Right lobe of liver (tissue), 6 donors: ENCODE measurements around the gene UHMK1. TPM values are rescaled to one million over a fixed set of nuclear protein-coding genes. Genes with fewer than 3 reads are reported as not detected.

Source experiments
- ATAC-seq, 4 donors: fragments of 200-7000 bp; cut with Tn5 transposase; one replicate each; pipeline ENCODE4 v1.9.1; 2020; ENCODE audit warnings: mild to moderate bottlenecking in 4 of 4, moderate library complexity in 4 of 4
- DNase-seq, 3 donors: peaks; one replicate each; pipeline ENCODE4 v3.0.0-alpha.2; 2020
- H3K27ac ChIP-seq, 3 donors: fragments of 200-600 bp; one replicate each; pipeline ENCODE4 v1.8.0; 2022
- H3K27me3 ChIP-seq, 2 donors: fragments of 200-600 bp; one replicate each; pipeline ENCODE4 v1.8.0; 2022
- H3K36me3 ChIP-seq, 4 donors: fragments of 200-600 bp; sonication (generic) in 1 of 4; one replicate each; pipeline versions ENCODE4 v1.5.1 to v1.8.0; 2017 to 2022; ENCODE audit warnings: control low read depth in 1 of 4
- H3K4me1 ChIP-seq, 4 donors: fragments of 200-600 bp; sonication (generic) in 1 of 4; one replicate each; pipeline versions ENCODE4 v1.5.1 to v1.8.0; 2017 to 2022; ENCODE audit warnings: control low read depth in 1 of 4
- H3K4me3 ChIP-seq, 3 donors: fragments of 200-600 bp; one replicate each; pipeline ENCODE4 v1.8.0; 2022
- H3K9me3 ChIP-seq, 4 donors: fragments of 200-600 bp; sonication (generic) in 1 of 4; one replicate each; pipeline versions ENCODE4 v1.5.1 to v1.8.0; 2017 to 2022; ENCODE audit warnings: control low read depth in 1 of 4
- POLR2A ChIP-seq: fragments of 450-650 bp; IDR thresholded peaks from one replicate; pipeline ENCODE4 v1.6.1; 2017; ENCODE audit warnings: antibody characterized with exemption, mild to moderate bottlenecking
- WGBS: methylation state at CpG from one replicate; pipeline ENCODE4 v1.1.6; 2018; ENCODE audit warnings: low coverage, low lambda C conversion rate; ENCODE audit not compliant: insufficient coverage; ENCODE audit errors: missing lambda C conversion rate; 5-methylcytosine and 5-hydroxymethylcytosine counted together
- intact Hi-C, 2 donors: fragments of 100-400 bp; cut with DNase I; formaldehyde crosslinking; loops; one replicate each; pipeline versions ENCODE4 v1.11.2 to v1.14.1; 2022
- small RNA-seq, 2 experiments: library from RNA; depleted of rRNA; stranded (forward); fragments of <200 nt; gene quantifications; one replicate each; pipeline ENCODE3, GENCODE V24; 2016
- total RNA-seq, 6 experiments: library from RNA; depleted of rRNA in 2 of 6; stranded (reverse); fragments of >200 nt in 2 of 6; fragmentation: NEBNext Ultra II Directional in 3 of 6; extraction: Animal tissue kit (Norgen Biotek cat#: 25700) in 3 of 6; gene quantifications; one replicate each; pipeline versions ENCODE4 v1.1.0 to v1.2.4, GENCODE V29; 2016 to 2023
- TF ChIP-seq, protein P1 (sequence below), 4 donors: fragments of 200-600 bp in 3 of 4; fragments of 450-650 bp in 1 of 4; IDR thresholded peaks; one replicate each; pipeline versions ENCODE4 v1.5.1 to v1.8.0; 2016 to 2022; ENCODE audit warnings: antibody characterized with exemption in 4 of 4, mild to moderate bottlenecking in 2 of 4
- donor health status: DM: no; HTN: yes; CAD: no.
- donor health status: DM: no; HTN: no; CAD: no.
- donor health status: DM: no; HTN: no; CAD: no.
- donor health status: DM: no; HTN: yes; CAD: no.
- donor health status: DM: no; HTN: yes; CAD: no.

The UHMK1 gene
- total RNA-seq, 6 experiments from 2014 or later: 28.8 to 51.6 (median 38.4) TPM

DNA sequence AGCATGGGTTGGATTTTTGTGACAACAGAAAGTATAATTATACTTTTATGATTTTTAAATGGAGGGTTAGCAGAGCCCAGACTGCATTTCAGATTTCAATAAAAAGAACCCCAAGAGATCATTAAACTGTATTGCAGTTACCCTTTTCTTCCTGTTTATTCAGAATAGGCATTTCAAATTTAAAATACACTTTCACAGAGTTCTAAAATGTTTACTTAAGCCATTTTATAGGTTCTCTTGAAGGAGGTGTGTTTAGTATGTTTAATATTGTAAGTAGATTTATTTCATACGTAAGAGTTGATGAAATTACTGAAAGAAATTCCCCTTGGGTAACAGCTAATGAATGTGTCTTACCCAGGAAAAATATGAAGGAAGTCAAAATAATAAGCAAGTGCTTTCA, 81.3 kb downstream of the UHMK1 start:
- WGBS: 88% methylated on average over 1 of the region's 1 CpG
- Histone ChIP-seq H3K4me3 (no peak overlapping the region), H3K27ac (no peak overlapping the region), H3K9me3 (no peaks in the 10 kb centered on the region), H3K27me3 (no peaks in the 10 kb centered on the region), H3K4me1 (no peaks in the 10 kb centered on the region), H3K36me3 (peaks cover 0 to 45% (median 11%) of the 10 kb centered on the region in 4 donors)
- ATAC-seq (no peak), DNase-seq (no peak)
- TF ChIP-seq POLR2A: no peak
- TF ChIP-seq, protein P1, sequence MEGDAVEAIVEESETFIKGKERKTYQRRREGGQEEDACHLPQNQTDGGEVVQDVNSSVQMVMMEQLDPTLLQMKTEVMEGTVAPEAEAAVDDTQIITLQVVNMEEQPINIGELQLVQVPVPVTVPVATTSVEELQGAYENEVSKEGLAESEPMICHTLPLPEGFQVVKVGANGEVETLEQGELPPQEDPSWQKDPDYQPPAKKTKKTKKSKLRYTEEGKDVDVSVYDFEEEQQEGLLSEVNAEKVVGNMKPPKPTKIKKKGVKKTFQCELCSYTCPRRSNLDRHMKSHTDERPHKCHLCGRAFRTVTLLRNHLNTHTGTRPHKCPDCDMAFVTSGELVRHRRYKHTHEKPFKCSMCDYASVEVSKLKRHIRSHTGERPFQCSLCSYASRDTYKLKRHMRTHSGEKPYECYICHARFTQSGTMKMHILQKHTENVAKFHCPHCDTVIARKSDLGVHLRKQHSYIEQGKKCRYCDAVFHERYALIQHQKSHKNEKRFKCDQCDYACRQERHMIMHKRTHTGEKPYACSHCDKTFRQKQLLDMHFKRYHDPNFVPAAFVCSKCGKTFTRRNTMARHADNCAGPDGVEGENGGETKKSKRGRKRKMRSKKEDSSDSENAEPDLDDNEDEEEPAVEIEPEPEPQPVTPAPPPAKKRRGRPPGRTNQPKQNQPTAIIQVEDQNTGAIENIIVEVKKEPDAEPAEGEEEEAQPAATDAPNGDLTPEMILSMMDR (IDR thresholded peaks at IDR 0.05): no peak
- intact Hi-C loops: no loop called here

Small RNAs within 50 kb of the gene (small RNA-seq; reads per million reads assigned to genes)
- 0 reads per million in 2 experiments for gene UQCRBP2

Other genes with a start within 250 kb of the UHMK1 start
- not detected for gene SPATA46, start 121.0 kb upstream of the UHMK1 start, total RNA-seq
- gene C1orf226, start 116.1 kb upstream of the UHMK1 start, total RNA-seq: 10 to 100 TPM in 5 of 6 experiments, 1 to 10 TPM in 1; 6.5 to 45.3 (median 28.4) TPM
- under 1 TPM in 3 of 6 experiments, not detected in 3; 0.17 to 0.60 (median 0.31) TPM for gene SH2D1B, start 85.7 kb upstream of the UHMK1 start, total RNA-seq
- gene UAP1, start 63.9 kb downstream of the UHMK1 start, total RNA-seq: 100 to 1,000 TPM in 1 of 6 experiments, 10 to 100 TPM in 5; 41.9 to 108 (median 51.1) TPM
- gene DDR2, start 134.6 kb downstream of the UHMK1 start, total RNA-seq: 1 to 10 TPM; 2.7 to 4.7 (median 3.1) TPM